Neutrophil (primary cell): ENCODE results near the gene TMEM151B.

Source experiments
- H3K27ac ChIP-seq: fragments of 200-600 bp; sonication (generic); 2 replicates; pipeline ENCODE4 v1.5.1; 2016; ENCODE audit warnings: mild to moderate bottlenecking, moderate library complexity
- H3K27me3 ChIP-seq: fragments of 200-600 bp; sonication (generic); 2 replicates; pipeline ENCODE4 v1.6.0; 2016; ENCODE audit warnings: mild to moderate bottlenecking
- H3K36me3 ChIP-seq: fragments of 200-600 bp; sonication (generic); 2 replicates; pipeline ENCODE4 v1.5.1; 2017
- H3K4me1 ChIP-seq, 2 experiments: fragments of 200-600 bp in 1 of 2; sonication (generic) in 1 of 2; 1 replicate in 1 of 2; 2 replicates in 1 of 2; pipeline versions ENCODE4 v1.5.1 to v1.6.1; 2013 to 2016; ENCODE audit warnings: low read depth in 1 of 2, low read length in 1 of 2, mild to moderate bottlenecking in 1 of 2, moderate library complexity in 1 of 2; ENCODE audit not compliant: control insufficient read depth in 1 of 2, insufficient read depth in 1 of 2
- H3K4me3 ChIP-seq, 2 experiments: fragments of 200-600 bp in 1 of 2; sonication (generic) in 1 of 2; 1 replicate in 1 of 2; 2 replicates in 1 of 2; pipeline ENCODE4 v1.5.1; 2013 to 2016; ENCODE audit warnings: low read depth in 1 of 2, low read length in 1 of 2, mild to moderate bottlenecking in 1 of 2, moderate library complexity in 1 of 2
- H3K9me3 ChIP-seq: fragments of 200-600 bp; sonication (generic); 2 replicates; pipeline ENCODE4 v1.5.1; 2016
- CTCF ChIP-seq: fragments of 200-600 bp; sonication (generic); IDR thresholded peaks from 2 replicates; pipeline ENCODE4 v1.5.1; 2016; ENCODE audit warnings: antibody characterized with exemption

TMEM151B gene

GRCh38 chr6:44251576-44252524 is 18.4 kb upstream of the TMEM151B start:
- no peak for TF ChIP-seq CTCF
- peaks cover 40% of the 10 kb centered on the region for H3K36me3 ChIP-seq

GRCh38 chr6:44253307-44254101 is 16.7 kb upstream of the TMEM151B start:
- no peaks in the 10 kb centered on the region for H3K9me3 ChIP-seq
- H3K4me1 ChIP-seq = peaks cover 16 to 17% of the 10 kb centered on the region in 2 experiments
- H3K4me3 ChIP-seq = no peak overlapping the region
- H3K36me3 ChIP-seq = peaks cover 45% of the 10 kb centered on the region
- no peak overlapping the region for H3K27ac ChIP-seq
- TF ChIP-seq CTCF = peak; percentile 10
- H3K27me3 ChIP-seq = peaks cover 7% of the 10 kb centered on the region

More at GRCh38 chr6:44251576-44252524, 18.4 kb upstream of the TMEM151B start:
- Histone ChIP-seq H3K4me3 (no peak overlapping the region), H3K27me3 (peaks cover 4% of the 10 kb centered on the region), H3K27ac (no peak overlapping the region), H3K9me3 (no peaks in the 10 kb centered on the region), H3K4me1 (peaks cover 14 to 16% of the 10 kb centered on the region in 2 experiments)

- H3K36me3 ChIP-seq = peaks cover 54% of the 10 kb centered on the region
- no peak overlapping the region for H3K4me3 ChIP-seq
- no peak overlapping the region for H3K27ac ChIP-seq
- no peak for TF ChIP-seq CTCF
- no peaks in the 10 kb centered on the region for H3K9me3 ChIP-seq
- H3K4me1 ChIP-seq = peaks cover 16 to 17% of the 10 kb centered on the region in 2 experiments
- H3K27me3 ChIP-seq = peaks cover 7% of the 10 kb centered on the region
Measured at GRCh38 chr6:44254191-44255104, 15.8 kb upstream of the TMEM151B start.

- Histone ChIP-seq H3K36me3 (peaks cover 62% of the 10 kb centered on the region), H3K4me3 (no peak overlapping the region), H3K9me3 (no peaks in the 10 kb centered on the region), H3K27me3 (peaks cover 7% of the 10 kb centered on the region), H3K27ac (no peak overlapping the region), H3K4me1 (peaks cover 16 to 17% of the 10 kb centered on the region in 2 experiments)
- TF ChIP-seq CTCF = no peak
Measured at GRCh38 chr6:44255105-44255808, 15.0 kb upstream of the TMEM151B start.
